Kidney (tissue), 14 donors: ENCODE data around the gene PTMA. TPM values are rescaled to one million over a fixed set of nuclear protein-coding genes. Genes with fewer than 3 reads are reported as not detected.

Experiments used
- DNase-seq, 5 donors: peaks; one replicate each; pipeline ENCODE4 v3.0.0-alpha.2; 2013 to 2020
- FAIRE-seq: peaks from 2 replicates; lab custom pipeline; 2012; peaks lifted over from hg19 to GRCh38; lab: Jason Lieb, UNC
- H3K27ac ChIP-seq, 2 donors: one replicate each; pipeline ENCODE4 v1.7.0; 2013; ENCODE audit warnings: low read depth in 2 of 2, low read length in 2 of 2, inconsistent platforms in 1 of 2
- H3K27me3 ChIP-seq: one replicate; pipeline ENCODE4 v1.7.1; 2013; ENCODE audit warnings: low read length, inconsistent platforms; ENCODE audit not compliant: control insufficient read depth, insufficient read depth
- H3K36me3 ChIP-seq, 3 donors: one replicate each; pipeline versions ENCODE4 v1.7.0 to v1.7.1; 2013; ENCODE audit warnings: low read length in 3 of 3, control low read depth in 1 of 3, inconsistent platforms in 1 of 3; ENCODE audit not compliant: insufficient read depth in 3 of 3, control insufficient read depth in 2 of 3
- H3K4me1 ChIP-seq, 3 donors: one replicate each; pipeline versions ENCODE4 v1.7.0 to v1.7.1; 2013; ENCODE audit warnings: low read length in 3 of 3, inconsistent platforms in 1 of 3, low read depth in 1 of 3; ENCODE audit not compliant: control insufficient read depth in 2 of 3, insufficient read depth in 2 of 3
- H3K4me3 ChIP-seq, 3 donors: one replicate each; pipeline versions ENCODE4 v1.7.0 to v1.8.1; 2013; ENCODE audit warnings: low read length in 3 of 3, control low read depth in 1 of 3, inconsistent platforms in 1 of 3
- H3K9ac ChIP-seq, 3 donors: one replicate each; pipeline versions ENCODE4 v1.7.0 to v1.7.1; 2013; ENCODE audit warnings: low read length in 3 of 3, control low read depth in 1 of 3, inconsistent platforms in 1 of 3
- H3K9me3 ChIP-seq, 3 donors: one replicate each; pipeline versions ENCODE4 v1.7.0 to v1.7.1; 2013; ENCODE audit warnings: low read length in 3 of 3, control low read depth in 1 of 3, inconsistent platforms in 1 of 3; ENCODE audit not compliant: control insufficient read depth in 2 of 3, insufficient read depth in 1 of 3
- CTCF ChIP-seq: IDR thresholded peaks from 3 replicates; pipeline ENCODE4 v1.5.1; 2012; ENCODE audit warnings: mild to moderate bottlenecking, moderate library complexity, borderline replicate concordance; ENCODE audit not compliant: insufficient read depth; ENCODE audit errors: extremely low read depth
- intact Hi-C: fragments of 100-400 bp; cut with DNase I; formaldehyde crosslinking; loops from one replicate; pipeline ENCODE4 v1.11.1; 2022
- polyA plus RNA-seq: library from polyadenylated mRNA; stranded (reverse); fragments of 350-450 nt; fragmentation: Illumina TruSeq; extraction: RNeasy Lipid Tissue Mini Kit (QIAGEN cat#74804); gene quantifications from one replicate; pipeline ENCODE4 v1.2.3, GENCODE V29; 2014; ENCODE audit warnings: low read depth, low replicate concordance; ENCODE audit not compliant: insufficient read depth
- total RNA-seq: library from RNA; stranded (reverse); fragmentation: NEBNext Ultra II Directional; extraction: Animal tissue kit (Norgen Biotek cat#: 25700); gene quantifications from one replicate; pipeline ENCODE4 v1.2.1, GENCODE V29; 2021
- donor health status: control.
- donor health status: control.
- donor health status: control.
- donor health status: control.
- donor health status: control.
- donor health status: DM: yes; HTN: yes; CAD: no.
- donor health status: Normal renal cell carcinoma (clear cell type).

Gene PTMA
- total and polyA plus RNA-seq, 2 donors from 2014 or later, result 825 to 1,173 TPM

- no peaks in the 10 kb centered on the region for H3K36me3 ChIP-seq
- H3K9me3 ChIP-seq, result no peaks in the 10 kb centered on the region
- DNase-seq (peak in 1 of 5 donors; percentile 42), FAIRE-seq (no peak)
- no peak overlapping the region for H3K27ac ChIP-seq
- no peak overlapping the region for H3K9ac ChIP-seq
- no peak overlapping the region for H3K4me3 ChIP-seq
- intact Hi-C loops, result no loop called here
- TF ChIP-seq CTCF, result no peak
- H3K27me3 ChIP-seq, result no peaks in the 10 kb centered on the region
- H3K4me1 ChIP-seq, result no peaks in the 10 kb centered on the region
Measured at GRCh38 chr2:231692847-231693246, 15.5 kb upstream of the PTMA start.

GRCh38 chr2:231693956-231694355, 14.4 kb upstream of the PTMA start:
- no peaks in the 10 kb centered on the region for H3K27me3 ChIP-seq
- no peak for TF ChIP-seq CTCF
- no peak for FAIRE-seq
- H3K27ac ChIP-seq, result no peak overlapping the region
- H3K4me1 ChIP-seq, result no peaks in the 10 kb centered on the region
- DNase-seq, result no peak
- no peak overlapping the region for H3K9ac ChIP-seq
- H3K36me3 ChIP-seq, result no peaks in the 10 kb centered on the region
- intact Hi-C loops, result no loop called here
- H3K4me3 ChIP-seq, result no peak overlapping the region
- no peaks in the 10 kb centered on the region for H3K9me3 ChIP-seq

GRCh38 chr2:231696004-231696367, 12.3 kb upstream of the PTMA start:
- H3K27ac ChIP-seq, result no peak overlapping the region
- TF ChIP-seq CTCF, result no peak
- intact Hi-C loops, result no loop called here

GRCh38 chr2:231699006-231699405, 9.3 kb upstream of the PTMA start:
- no peak for DNase-seq

More at GRCh38 chr2:231696004-231696367, 12.3 kb upstream of the PTMA start:
- FAIRE-seq, result no peak
- Histone ChIP-seq H3K9me3 (no peaks in the 10 kb centered on the region), H3K36me3 (no peaks in the 10 kb centered on the region), H3K9ac (no peak overlapping the region), H3K4me3 (no peak overlapping the region), H3K4me1 (no peaks in the 10 kb centered on the region), H3K27me3 (no peaks in the 10 kb centered on the region)
- DNase-seq, result no peak

More at GRCh38 chr2:231699006-231699405, 9.3 kb upstream of the PTMA start:
- H3K4me3 ChIP-seq, result no peak overlapping the region
- peaks cover 0 to 8% (median 3%) of the 10 kb centered on the region in 3 donors for H3K4me1 ChIP-seq
- no peak for FAIRE-seq
- H3K27me3 ChIP-seq, result no peaks in the 10 kb centered on the region
- no peaks in the 10 kb centered on the region for H3K36me3 ChIP-seq
- no peaks in the 10 kb centered on the region for H3K9me3 ChIP-seq
- H3K27ac ChIP-seq, result no peak overlapping the region
- H3K9ac ChIP-seq, result no peak overlapping the region
- intact Hi-C loops, result no loop called here
- TF ChIP-seq CTCF, result no peak
